Bronchial epithelial cell (primary cell): ENCODE data around the gene PPP6R3. TPM values are rescaled to one million over a fixed set of nuclear protein-coding genes. Genes with fewer than 3 reads are reported as not detected.

Experiments
- DNase-seq: peaks from one replicate; pipeline ENCODE4 v3.0.0-alpha.2; 2010; ENCODE audit warnings: low read depth
- FAIRE-seq: peaks from 2 replicates; lab custom pipeline; 2011; peaks lifted over from hg19 to GRCh38; lab: Jason Lieb, UNC
- H3K27me3 ChIP-seq: 2 replicates; pipeline ENCODE4 v1.5.1; 2011; ENCODE audit warnings: low read length; ENCODE audit not compliant: control insufficient read depth, insufficient read depth
- H3K36me3 ChIP-seq: 2 replicates; pipeline ENCODE4 v1.5.1; 2011; ENCODE audit warnings: low read length; ENCODE audit not compliant: control insufficient read depth, insufficient read depth
- H3K4me3 ChIP-seq: 2 replicates; pipeline ENCODE4 v1.5.1; 2011; ENCODE audit warnings: mild to moderate bottlenecking, low read depth, low read length, control low read depth
- total RNA-seq: library from RNA; depleted of rRNA; stranded (reverse); fragments of >200 nt; gene quantifications from 2 replicates; pipeline ENCODE4 v1.2.1, GENCODE V29; 2014
- TF ChIP-seq, protein P1 (sequence below): IDR thresholded peaks from 2 replicates; pipeline ENCODE4 v1.5.1; 2011; ENCODE audit warnings: mild to moderate bottlenecking, moderate library complexity, low read length, control low read depth, inconsistent platforms; ENCODE audit not compliant: insufficient read depth, severe bottlenecking

The PPP6R3 gene
- total RNA-seq, 1 donor from 2014 or later = 93.5 TPM

DNA sequence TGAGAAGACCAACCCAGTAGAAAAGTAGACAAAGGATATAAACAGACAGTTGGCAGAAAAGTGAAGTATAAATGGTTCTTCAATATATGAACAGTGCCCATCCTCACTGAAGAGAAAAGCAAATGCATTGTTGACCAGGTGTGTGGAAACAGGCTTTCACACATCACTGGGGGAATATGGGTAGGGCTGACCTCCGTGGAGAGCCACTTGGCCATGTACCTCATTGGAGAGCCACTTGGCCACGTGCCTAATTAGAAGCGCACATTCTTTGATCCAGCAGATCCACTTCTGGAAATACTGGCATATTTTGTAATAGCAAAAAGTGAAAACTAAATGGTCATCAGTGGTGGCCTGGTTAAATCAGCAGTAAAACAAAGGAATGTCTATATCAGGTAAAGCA lies 43.2 kb downstream of the PPP6R3 start:
- H3K36me3 ChIP-seq = peaks cover 2% of the 10 kb centered on the region
- TF ChIP-seq, protein P1, sequence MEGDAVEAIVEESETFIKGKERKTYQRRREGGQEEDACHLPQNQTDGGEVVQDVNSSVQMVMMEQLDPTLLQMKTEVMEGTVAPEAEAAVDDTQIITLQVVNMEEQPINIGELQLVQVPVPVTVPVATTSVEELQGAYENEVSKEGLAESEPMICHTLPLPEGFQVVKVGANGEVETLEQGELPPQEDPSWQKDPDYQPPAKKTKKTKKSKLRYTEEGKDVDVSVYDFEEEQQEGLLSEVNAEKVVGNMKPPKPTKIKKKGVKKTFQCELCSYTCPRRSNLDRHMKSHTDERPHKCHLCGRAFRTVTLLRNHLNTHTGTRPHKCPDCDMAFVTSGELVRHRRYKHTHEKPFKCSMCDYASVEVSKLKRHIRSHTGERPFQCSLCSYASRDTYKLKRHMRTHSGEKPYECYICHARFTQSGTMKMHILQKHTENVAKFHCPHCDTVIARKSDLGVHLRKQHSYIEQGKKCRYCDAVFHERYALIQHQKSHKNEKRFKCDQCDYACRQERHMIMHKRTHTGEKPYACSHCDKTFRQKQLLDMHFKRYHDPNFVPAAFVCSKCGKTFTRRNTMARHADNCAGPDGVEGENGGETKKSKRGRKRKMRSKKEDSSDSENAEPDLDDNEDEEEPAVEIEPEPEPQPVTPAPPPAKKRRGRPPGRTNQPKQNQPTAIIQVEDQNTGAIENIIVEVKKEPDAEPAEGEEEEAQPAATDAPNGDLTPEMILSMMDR = no peak
- no peak overlapping the region for H3K4me3 ChIP-seq
- no peaks in the 10 kb centered on the region for H3K27me3 ChIP-seq
- no peak for FAIRE-seq
- DNase-seq = no peak

DNA sequence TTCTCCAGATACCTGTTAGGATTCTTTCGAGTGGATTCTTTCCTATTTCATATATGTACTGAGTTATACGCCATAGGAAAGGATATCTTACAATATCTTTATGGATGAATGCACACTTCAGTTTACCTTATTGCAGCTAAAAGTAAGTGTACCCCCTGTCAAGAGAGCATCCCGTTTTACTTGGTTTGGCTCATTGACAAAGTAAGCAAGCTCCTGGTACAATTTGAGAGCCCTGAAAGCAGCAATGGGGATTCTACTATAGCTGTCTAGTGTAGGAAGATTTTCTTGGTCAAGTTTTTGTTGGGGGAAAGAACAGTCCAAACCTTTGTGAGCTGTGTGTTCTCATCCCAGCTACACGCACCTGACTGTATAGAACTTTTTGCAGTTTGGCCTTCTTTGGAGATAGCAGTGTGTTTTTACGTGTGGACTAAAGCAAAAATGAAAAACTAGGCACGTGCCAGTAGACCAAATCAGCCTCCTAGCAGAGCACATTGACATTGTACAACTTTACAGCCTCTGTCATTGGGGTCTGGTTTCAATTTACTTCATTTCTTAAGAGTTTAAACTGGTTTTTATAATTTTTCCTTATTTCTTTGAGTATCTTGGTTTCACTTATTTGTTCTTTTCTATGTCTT lies 44.0 kb downstream of the PPP6R3 start:
- TF ChIP-seq, protein P1 = no peak

DNA sequence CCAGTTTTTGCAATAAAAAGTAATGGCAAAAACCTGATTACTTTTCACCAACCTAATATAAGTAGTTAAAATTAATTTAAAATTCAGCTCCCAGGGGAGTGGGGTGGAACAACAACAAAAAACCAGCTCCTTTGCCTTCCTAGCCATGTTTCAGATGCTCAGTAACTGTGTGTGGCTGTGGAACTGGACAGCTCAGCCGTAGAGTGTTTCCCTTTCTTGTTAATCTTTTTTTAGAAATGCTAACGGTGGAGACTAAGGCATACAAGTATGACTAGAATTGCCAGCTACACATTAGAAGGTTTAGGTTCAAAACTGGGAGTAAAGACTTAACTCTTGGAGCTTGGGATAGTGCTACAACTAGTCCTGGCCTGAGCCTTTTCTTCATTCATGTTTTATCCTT lies 45.0 kb downstream of the PPP6R3 start:
- TF ChIP-seq, protein P1 = no peak
- H3K27me3 ChIP-seq = no peaks in the 10 kb centered on the region
- no peak overlapping the region for H3K4me3 ChIP-seq
- H3K36me3 ChIP-seq = peaks cover 2% of the 10 kb centered on the region
- DNase-seq (no peak), FAIRE-seq (no peak)

More for the DNA sequence above, 44.0 kb downstream of the PPP6R3 start:
- H3K36me3 ChIP-seq = peaks cover 2% of the 10 kb centered on the region
- FAIRE-seq = no peak
- no peaks in the 10 kb centered on the region for H3K27me3 ChIP-seq
- no peak for DNase-seq
- H3K4me3 ChIP-seq = no peak overlapping the region

DNA sequence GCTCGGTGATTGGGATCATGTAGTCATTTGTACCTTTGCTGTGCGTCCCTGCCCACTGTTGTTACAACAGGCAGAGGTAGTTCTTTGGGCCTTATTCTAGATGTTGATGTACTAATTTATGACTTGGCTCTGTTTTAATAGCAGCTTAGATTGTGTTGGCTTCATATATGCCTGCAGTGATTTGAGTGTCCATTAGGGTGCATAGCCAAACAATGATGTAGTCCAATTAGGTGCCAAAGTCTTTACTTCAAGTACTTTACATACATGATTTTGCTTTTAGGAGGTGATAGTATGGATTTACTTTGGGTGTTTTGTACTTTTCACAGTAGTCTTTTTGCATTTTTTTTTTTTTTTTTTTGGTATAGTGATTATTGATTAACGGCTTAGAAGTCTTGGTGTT lies 46.4 kb downstream of the PPP6R3 start:
- Histone ChIP-seq H3K4me3 (no peak overlapping the region), H3K36me3 (peaks cover 2% of the 10 kb centered on the region), H3K27me3 (no peaks in the 10 kb centered on the region)
- FAIRE-seq (no peak), DNase-seq (no peak)
- TF ChIP-seq, protein P1 = no peak

DNA sequence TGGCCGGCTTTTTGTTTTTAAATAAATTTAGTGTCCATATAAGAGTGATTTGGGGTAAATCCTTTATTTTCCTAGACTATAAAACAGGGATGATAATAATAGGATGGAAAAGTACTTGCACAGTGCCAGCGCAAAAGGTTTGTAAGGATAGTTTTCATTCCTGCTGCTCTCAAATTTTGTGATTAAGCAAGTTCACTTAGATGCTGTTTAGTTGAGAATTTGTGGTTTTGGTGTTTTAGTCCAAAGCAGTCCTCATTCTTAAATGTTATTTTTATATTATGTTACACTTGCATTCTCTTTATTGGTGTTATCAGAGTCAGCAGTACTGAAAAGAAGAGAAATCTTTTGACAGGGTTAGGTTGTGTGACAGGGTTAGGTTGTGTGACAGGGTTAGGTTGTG lies 47.9 kb downstream of the PPP6R3 start:
- Histone ChIP-seq H3K27me3 (no peaks in the 10 kb centered on the region), H3K4me3 (no peak overlapping the region), H3K36me3 (peaks cover 2% of the 10 kb centered on the region)
- TF ChIP-seq, protein P1 = no peak
- DNase-seq = no peak
- FAIRE-seq = no peak

DNA sequence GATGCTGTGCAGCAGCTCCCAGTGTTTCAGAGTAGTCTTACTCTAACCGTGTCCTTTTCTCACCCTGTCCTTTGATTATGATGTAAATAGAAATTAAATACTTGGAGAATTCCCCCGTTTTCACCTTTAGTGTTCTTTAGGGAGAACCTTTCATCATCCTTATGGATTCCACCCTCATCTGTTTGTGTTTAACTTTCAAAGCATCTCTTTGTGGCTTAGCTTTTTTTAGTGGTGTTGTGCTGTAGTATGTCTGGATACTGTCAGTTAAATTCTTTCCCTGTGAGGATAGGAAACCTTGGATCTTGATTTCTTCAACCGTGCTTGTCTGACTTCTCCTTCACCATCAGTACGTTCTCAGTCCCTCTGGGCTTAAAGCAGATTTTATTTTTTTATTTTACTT lies 48.5 kb downstream of the PPP6R3 start:
- FAIRE-seq (no peak), DNase-seq (no peak)
- Histone ChIP-seq H3K4me3 (no peak overlapping the region), H3K36me3 (peaks cover 2% of the 10 kb centered on the region), H3K27me3 (no peaks in the 10 kb centered on the region)
- TF ChIP-seq, protein P1 = no peak
